GM13976 (cell line): ENCODE measurements around the gene XXYLT1.

Experiments
- DNase-seq: peaks from one replicate; pipeline ENCODE4 v3.0.0; 2012; ENCODE audit warnings: low spot score
- in situ Hi-C: fragments of 300-500 bp; cut with MboI; formaldehyde crosslinking; loops from one replicate; pipeline ENCODE4 v1.12.0; 2022; ENCODE audit warnings: low sequenced_read_pairs, mixed read lengths, inconsistent platforms; ENCODE audit not compliant: unreplicated experiment
- TF ChIP-seq, protein P1 (sequence below): IDR thresholded peaks from 2 replicates; pipeline ENCODE4 v1.5.1; 2012; ENCODE audit warnings: borderline replicate concordance, mild to moderate bottlenecking; ENCODE audit not compliant: insufficient read depth; ENCODE audit errors: extremely low read depth, missing control alignments, control extremely low read depth

Gene XXYLT1

DNA sequence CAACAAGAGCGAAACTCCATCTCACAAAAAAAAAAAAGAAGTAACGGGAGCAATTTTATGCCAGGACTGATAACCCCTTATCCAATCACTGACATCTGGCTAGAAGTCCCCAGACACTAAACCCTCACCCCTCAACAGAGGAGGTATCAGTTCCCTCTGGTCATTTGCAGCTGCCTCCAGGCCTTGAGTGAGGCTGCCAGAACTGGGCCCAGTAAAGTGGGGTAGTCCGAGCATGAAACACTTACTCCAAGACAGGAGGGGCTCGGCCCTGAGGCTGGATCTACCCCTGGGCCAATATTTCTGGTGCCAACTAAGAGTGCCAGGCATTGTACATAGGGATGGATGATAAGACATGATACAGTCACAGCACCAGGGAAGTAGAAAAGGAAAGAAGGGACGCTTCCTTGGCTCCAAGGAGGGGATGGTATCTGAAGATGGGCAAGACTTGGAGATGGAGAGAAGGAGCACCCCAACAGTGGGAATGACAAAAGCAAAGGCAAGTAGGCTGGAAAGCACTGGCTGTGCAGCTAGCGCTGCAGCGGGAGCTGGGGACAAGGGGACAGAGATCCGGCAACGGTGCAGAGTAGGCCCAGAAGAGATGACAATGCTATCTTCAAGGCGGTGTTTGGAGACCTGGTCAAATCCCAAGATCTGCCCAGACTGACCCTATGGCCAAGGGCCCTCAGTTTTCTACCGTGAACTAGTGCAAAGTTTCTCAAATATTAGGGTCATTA is 2.2 kb downstream of the XXYLT1 start:
- DNase-seq, result no peak
- in situ Hi-C loops, result loop anchor here (10.0 kb wide), 1 partner anchor 584 kb away; the partner anchor contains the start of gene FAM43A

DNA sequence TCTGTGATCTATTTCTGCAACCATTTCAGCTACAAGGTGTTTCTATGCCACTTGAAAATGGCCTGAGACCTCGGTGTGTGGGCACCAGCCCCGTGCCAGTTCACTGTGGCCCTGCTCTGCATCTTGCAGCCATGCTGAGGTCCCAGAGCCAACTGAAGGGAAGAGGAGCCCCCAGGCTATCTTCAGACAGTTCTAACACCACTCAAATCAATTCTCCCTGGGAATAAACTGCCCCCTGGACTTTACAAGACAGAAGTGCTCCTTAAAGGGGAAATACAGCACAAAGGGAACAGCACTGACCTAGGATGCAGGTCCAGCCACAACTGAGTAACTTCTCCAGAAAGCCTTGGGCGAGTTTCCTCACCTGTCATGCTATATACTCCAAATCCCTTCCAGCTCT is 3.9 kb downstream of the XXYLT1 start:
- TF ChIP-seq, protein P1, sequence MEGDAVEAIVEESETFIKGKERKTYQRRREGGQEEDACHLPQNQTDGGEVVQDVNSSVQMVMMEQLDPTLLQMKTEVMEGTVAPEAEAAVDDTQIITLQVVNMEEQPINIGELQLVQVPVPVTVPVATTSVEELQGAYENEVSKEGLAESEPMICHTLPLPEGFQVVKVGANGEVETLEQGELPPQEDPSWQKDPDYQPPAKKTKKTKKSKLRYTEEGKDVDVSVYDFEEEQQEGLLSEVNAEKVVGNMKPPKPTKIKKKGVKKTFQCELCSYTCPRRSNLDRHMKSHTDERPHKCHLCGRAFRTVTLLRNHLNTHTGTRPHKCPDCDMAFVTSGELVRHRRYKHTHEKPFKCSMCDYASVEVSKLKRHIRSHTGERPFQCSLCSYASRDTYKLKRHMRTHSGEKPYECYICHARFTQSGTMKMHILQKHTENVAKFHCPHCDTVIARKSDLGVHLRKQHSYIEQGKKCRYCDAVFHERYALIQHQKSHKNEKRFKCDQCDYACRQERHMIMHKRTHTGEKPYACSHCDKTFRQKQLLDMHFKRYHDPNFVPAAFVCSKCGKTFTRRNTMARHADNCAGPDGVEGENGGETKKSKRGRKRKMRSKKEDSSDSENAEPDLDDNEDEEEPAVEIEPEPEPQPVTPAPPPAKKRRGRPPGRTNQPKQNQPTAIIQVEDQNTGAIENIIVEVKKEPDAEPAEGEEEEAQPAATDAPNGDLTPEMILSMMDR, result no peak
- in situ Hi-C loops, result loop anchor here (10.0 kb wide), 1 partner anchor 582 kb away; the partner anchor contains the start of gene FAM43A
- DNase-seq, result no peak

More for the DNA sequence above, 2.2 kb downstream of the XXYLT1 start:
- TF ChIP-seq, protein P1, result no peak

DNA sequence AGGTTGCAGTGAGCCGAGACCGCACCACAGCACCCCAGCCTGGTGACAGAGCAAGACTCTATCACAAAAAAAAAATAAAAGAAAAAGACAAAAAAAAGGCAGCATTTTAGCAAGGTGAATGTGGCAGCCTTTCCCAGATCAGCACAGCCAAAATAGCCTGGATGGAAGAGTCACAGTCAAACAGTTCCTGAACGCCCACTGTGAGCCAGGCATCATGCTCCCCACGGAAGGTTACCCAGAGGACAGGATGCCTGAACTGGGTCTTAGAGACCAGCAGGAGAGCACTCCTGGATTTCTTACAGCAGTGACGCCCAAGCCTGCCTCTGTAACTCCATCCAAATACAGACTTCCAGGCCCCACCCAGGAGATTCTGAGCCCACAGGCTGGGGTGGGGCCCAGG is 4.5 kb downstream of the XXYLT1 start:
- TF ChIP-seq, protein P1, result no peak
- in situ Hi-C loops, result loop anchor here (10.0 kb wide), 1 partner anchor 582 kb away; the partner anchor contains the start of gene FAM43A
- DNase-seq, result no peak

DNA sequence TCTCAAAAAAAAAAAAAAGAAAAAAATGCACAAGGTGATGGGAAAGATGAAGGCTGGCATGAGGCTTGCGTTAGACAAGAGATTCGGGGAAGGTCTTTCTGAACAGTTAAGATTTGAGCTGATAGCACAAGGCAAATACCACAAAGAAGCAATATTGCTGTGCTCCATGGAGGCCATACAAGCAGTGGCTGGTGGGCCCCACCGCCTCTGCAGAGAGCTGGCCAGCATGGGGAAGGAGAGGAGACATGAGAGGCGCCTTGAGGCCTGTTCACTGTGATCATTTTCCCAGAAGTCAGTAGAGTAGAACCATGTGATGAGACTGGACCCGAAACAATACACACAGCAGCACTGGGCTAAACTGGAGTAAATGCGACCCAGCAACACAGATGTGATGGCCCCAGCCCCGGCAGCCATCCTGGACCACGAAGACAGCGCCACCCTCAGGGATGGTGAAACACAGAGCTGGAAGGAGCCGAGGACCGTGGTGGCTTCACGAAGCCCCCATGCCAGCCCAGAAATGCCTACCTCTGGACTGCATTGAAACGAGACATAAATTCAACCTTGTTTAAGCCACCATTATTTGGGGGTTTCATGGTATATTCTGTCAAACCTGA is 5.5 kb downstream of the XXYLT1 start:
- TF ChIP-seq, protein P1, result no peak
- no peak for DNase-seq
- in situ Hi-C loops, result loop anchor here (10.0 kb wide), 1 partner anchor 581 kb away; the partner anchor contains the start of gene FAM43A

DNA sequence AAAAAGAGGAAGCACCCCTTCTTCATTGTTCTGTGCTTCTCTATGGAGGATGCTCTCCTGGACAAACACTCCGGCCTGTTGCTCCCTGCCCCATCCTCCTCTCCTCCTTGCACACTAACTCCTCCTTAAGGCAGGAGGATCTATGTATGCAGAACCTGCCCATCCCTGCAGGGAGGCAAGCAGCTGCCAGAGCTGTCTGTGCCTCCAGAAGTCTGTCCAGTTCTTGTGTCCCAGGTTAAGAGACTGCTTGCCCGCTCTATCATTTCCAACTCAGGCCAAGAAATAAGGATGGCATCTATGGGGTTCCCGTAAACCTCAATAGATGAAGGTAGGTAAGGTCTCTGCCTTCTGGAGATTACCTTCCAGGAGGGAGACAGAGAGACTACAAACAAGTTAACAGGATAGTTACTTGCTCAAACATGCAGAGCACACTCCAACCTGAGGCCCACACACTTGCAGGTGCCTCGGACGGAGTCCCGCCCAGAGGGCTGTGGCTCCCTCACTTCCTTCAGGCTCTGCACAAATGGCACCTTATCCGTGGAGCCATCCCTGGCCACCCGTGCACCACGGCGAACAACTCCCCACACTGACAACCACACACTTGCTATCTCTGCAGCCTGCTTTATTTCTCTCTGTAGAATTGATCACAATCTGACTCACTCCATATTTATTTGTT is 6.9 kb downstream of the XXYLT1 start:
- in situ Hi-C loops, result loop anchor here (10.0 kb wide), 1 partner anchor 579 kb away; the partner anchor contains the start of gene FAM43A
- DNase-seq, result no peak
- TF ChIP-seq, protein P1, result no peak

DNA sequence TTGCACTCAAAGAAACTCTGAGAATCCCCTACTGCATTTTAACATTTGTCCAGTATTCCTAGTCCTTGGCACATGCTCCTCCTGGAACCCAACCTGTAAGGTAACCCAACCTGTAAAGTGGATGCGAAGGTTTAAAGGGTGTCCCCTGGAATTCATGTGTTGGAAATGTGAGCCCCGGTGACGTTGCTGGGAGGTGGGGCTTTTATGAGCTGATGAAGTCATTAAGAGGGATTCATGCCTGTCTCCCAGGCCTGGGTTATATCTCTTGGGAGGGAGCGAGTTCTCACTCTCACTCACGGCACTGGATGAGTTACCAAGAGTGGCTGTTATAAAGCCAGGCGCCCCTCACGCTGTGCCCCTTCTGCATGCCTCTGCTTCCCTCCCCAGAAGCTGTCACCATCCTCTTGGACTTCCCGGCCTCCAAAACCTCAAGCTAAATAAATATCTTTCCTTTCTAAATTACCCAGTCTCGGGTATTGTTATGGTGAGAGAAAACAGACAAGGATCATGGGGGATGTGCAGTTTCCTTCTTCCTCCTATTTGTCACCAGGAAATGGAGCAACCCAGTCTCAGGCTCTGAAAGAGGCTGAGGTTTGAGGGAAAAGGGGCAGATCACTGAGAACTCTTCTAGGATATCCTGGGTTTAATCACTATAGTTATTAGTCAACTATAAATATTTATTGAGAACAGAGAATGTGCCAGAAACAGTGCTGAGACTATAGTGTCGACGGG is 7.6 kb downstream of the XXYLT1 start:
- DNase-seq, result no peak
- TF ChIP-seq, protein P1, result no peak
- in situ Hi-C loops, result loop anchor here (10.0 kb wide), 1 partner anchor 579 kb away; the partner anchor contains the start of gene FAM43A
